Muscle of leg (tissue), 11 donors: Measurements from ENCODE around the gene STK24. TPM values are rescaled to one million over a fixed set of nuclear protein-coding genes. Genes with fewer than 3 reads are reported as not detected.

Experiments used
- DNase-seq: peaks from one replicate; pipeline ENCODE4 v3.0.0; 2013
- H3K27ac ChIP-seq: one replicate; pipeline ENCODE4 v1.5.1; 2013; ENCODE audit warnings: mild to moderate bottlenecking, low read length, control low read depth
- H3K27me3 ChIP-seq: one replicate; pipeline ENCODE4 v1.6.1; 2013; ENCODE audit warnings: low read length; ENCODE audit not compliant: control insufficient read depth, insufficient read depth
- H3K36me3 ChIP-seq: one replicate; pipeline ENCODE4 v1.6.1; 2013; ENCODE audit warnings: low read length; ENCODE audit not compliant: control insufficient read depth, insufficient read depth
- H3K4me1 ChIP-seq: one replicate; pipeline ENCODE4 v1.6.1; 2013; ENCODE audit warnings: low read length; ENCODE audit not compliant: control insufficient read depth, insufficient read depth
- H3K4me3 ChIP-seq: one replicate; pipeline ENCODE4 v1.5.1; 2013; ENCODE audit warnings: low read length, control low read depth
- H3K9me3 ChIP-seq: replicated peaks from 2 replicates; pipeline ENCODE4 v1.6.1; 2013; ENCODE audit warnings: low read depth, low read length; ENCODE audit not compliant: control insufficient read depth
- WGBS: methylation state at CpG from one replicate; pipeline ENCODE4 v1.1.5; 2013; ENCODE audit warnings: missing lambda C conversion rate; ENCODE audit not compliant: insufficient coverage; 5-methylcytosine and 5-hydroxymethylcytosine counted together
- polyA plus RNA-seq, 8 donors: library from polyadenylated mRNA; unstranded; fragments of 120-200 nt; gene quantifications; one replicate each; pipeline versions ENCODE4 v1.2.1 to v1.2.3, GENCODE V29; 2013; ENCODE audit warnings: inconsistent platforms in 1 of 8, low replicate concordance in 1 of 8; ENCODE audit not compliant: insufficient read length in 8 of 8, insufficient read depth in 1 of 8
- total RNA-seq: library from RNA; stranded (reverse); fragments of 120-200 nt; gene quantifications from one replicate; pipeline ENCODE4 v1.2.4, GENCODE V29; 2013

The STK24 gene
- total and polyA plus RNA-seq, 9 donors = 36.2 to 61.8 (median 44.1) TPM

GRCh38 chr13:98429531-98429930 lies 147.4 kb downstream of the STK24 start:
- Histone ChIP-seq H3K27ac (no peak overlapping the region), H3K27me3 (no peaks in the 10 kb centered on the region), H3K4me1 (peaks cover 9% of the 10 kb centered on the region), H3K4me3 (no peak overlapping the region), H3K9me3 (no peaks in the 10 kb centered on the region), H3K36me3 (peaks cover 33% of the 10 kb centered on the region)
- DNase-seq = no peak
- 89% methylated on average over 3 of the region's 7 CpGs for WGBS

DNA sequence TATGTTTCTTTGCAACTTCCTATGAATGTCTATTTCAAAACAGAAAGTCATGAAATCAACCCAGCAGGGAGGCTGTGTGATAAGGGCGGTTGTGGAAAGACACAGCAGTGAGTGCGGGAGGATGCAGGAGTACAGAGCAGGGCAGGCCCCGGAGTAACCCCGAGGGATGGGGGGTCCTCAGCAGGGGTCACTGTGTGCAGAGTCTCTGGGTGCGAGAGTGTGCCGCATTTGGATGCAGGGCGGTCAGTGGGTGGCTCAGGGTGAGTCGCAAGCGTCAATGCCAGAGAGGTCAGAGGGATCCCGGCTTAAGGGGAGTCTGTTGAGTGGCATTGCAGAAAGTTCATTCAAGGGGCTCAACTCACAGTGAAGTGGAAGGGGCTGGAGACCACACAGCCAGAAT lies 147.8 kb downstream of the STK24 start:
- DNase-seq = no peak
- Histone ChIP-seq H3K4me3 (no peak overlapping the region), H3K27ac (no peak overlapping the region), H3K36me3 (peaks cover 33% of the 10 kb centered on the region), H3K4me1 (peaks cover 9% of the 10 kb centered on the region), H3K27me3 (no peaks in the 10 kb centered on the region), H3K9me3 (no peaks in the 10 kb centered on the region)
- WGBS = 80% methylated on average over 10 of the region's 10 CpGs

DNA sequence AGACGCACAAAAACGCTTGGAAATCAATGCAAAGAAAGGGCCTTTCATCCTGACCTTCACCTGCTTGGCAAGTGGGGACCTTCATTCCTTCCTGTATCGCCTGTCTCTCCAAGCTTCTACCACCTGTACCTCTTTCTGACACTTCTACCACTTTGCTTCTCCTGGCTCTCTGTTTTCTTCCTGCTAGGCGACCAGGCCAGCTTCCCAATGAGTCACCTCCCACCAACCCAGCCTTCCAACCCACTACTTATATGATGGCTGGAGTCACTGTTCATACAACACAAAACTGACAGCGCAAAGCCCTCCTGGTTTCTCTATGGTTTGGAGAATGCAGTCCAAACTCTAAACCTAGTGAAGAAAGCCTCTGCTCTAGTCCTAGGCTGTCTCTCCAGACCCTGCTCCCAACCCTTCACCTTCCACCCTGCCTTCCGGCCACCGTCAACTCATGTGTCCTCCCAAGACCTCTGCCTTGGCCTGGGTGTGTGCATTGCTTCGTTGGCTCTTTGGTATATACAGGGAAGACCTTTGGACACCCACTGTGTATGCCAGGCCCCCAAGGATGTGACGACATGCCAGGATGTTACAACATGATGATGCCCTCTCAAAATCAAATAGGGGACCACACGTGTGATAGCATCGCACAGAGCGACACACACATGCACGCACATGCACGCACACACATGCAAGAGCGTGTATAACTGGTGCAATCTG lies 148.5 kb downstream of the STK24 start:
- WGBS = 96% methylated on average over 10 of the region's 15 CpGs
- Histone ChIP-seq H3K36me3 (peaks cover 33% of the 10 kb centered on the region), H3K27me3 (no peaks in the 10 kb centered on the region), H3K9me3 (no peaks in the 10 kb centered on the region), H3K4me1 (peaks cover 9% of the 10 kb centered on the region), H3K27ac (no peak overlapping the region), H3K4me3 (no peak overlapping the region)
- no peak for DNase-seq

DNA sequence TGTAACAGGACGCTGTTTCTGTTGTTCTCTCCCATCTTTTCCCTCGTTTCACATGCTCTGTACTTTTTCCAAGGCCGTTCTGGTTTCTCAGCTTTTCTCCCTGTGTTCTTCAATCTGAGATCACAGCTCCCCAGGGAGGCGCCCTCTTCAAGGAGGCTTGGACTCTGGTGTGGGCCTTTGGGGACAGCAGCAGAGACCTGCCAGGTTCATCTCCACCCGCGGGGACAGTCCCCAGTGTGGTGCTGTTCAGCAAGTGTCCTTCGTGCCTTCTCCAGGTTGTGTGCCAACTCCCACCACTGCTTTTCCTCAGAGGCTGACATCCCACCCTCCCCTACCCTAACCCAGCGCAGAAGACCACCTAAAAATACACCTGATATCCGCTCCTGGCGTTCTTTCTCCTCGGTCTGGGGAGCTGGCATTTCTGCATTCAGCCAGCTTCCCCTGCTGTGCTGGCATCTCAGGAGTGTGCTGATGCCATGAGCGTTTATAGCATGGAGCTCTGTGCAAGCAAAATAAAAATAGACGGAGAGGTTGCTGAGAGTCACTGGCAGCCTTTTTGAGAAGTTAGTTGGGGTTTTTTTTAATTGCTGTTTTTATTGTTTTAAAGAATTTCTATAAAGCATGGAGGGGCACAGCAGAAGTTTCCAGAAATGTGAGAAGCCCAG lies 149.4 kb downstream of the STK24 start:
- H3K9me3 ChIP-seq = no peaks in the 10 kb centered on the region
- no peak overlapping the region for H3K4me3 ChIP-seq
- H3K4me1 ChIP-seq = peaks cover 9% of the 10 kb centered on the region
- H3K27me3 ChIP-seq = no peaks in the 10 kb centered on the region
- 71% methylated on average over 11 of the region's 13 CpGs for WGBS
- peak overlapping the region; percentile 7 for H3K27ac ChIP-seq
- no peak for DNase-seq
- H3K36me3 ChIP-seq = peaks cover 30% of the 10 kb centered on the region

DNA sequence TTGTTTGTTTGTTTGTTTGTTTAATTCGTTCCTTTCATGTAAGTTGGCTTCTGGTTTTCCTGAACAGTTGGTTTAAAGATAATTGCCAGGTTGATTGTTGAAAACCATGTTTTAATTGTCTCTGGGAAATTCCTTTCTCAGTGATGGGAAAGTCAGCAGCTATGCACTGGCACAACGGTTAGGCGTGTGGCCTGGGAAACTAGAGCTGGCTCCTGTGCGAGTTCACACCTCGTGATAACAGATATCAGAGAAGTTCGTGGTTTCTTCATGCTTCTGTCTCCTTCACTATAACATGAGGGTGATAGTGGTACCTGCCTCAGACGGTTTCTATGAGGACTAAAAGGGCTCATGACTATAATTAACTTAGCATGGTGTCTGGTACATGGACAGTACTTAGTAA lies 153.5 kb downstream of the STK24 start:
- DNase-seq = no peak
- Histone ChIP-seq H3K9me3 (no peaks in the 10 kb centered on the region), H3K27me3 (no peaks in the 10 kb centered on the region), H3K27ac (no peak overlapping the region), H3K36me3 (peaks cover 21% of the 10 kb centered on the region), H3K4me1 (peaks cover 6% of the 10 kb centered on the region), H3K4me3 (no peak overlapping the region)
- WGBS = 90% methylated on average over 4 of the region's 7 CpGs

DNA sequence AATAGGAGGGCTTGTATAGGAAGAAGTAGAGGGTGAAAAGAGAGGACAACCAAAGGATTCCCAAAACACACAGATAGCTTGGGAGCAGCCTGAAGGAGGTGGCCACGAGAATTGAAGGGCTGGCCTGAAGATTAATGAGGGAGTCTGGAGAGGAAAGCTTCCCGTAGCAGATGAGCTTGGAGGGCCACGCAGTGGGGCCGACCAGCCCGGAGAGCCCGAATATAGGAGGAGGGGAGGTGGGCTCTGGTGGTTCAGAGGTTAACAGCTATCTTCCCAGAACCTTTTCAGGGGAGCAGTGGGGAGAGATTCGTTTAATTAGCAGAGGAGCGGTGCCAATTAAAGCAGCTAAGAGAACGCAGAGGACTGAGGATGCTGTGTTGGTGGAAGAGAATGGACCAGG lies 154.9 kb downstream of the STK24 start:
- H3K27me3 ChIP-seq = no peaks in the 10 kb centered on the region
- H3K9me3 ChIP-seq = no peaks in the 10 kb centered on the region
- peaks cover 18% of the 10 kb centered on the region for H3K36me3 ChIP-seq
- no peak for DNase-seq
- H3K4me1 ChIP-seq = no peaks in the 10 kb centered on the region
- 93% methylated on average over 9 of the region's 9 CpGs for WGBS
- no peak overlapping the region for H3K27ac ChIP-seq
- H3K4me3 ChIP-seq = no peak overlapping the region

GRCh38 chr13:98420554-98421175 lies 156.2 kb downstream of the STK24 start:
- Histone ChIP-seq H3K4me3 (no peak overlapping the region), H3K9me3 (no peaks in the 10 kb centered on the region), H3K27ac (no peak overlapping the region), H3K27me3 (no peaks in the 10 kb centered on the region), H3K4me1 (no peaks in the 10 kb centered on the region), H3K36me3 (peaks cover 16% of the 10 kb centered on the region)
- 75% methylated on average over 2 of the region's 6 CpGs for WGBS
- no peak for DNase-seq

GRCh38 chr13:98419786-98420553 lies 156.9 kb downstream of the STK24 start:
- Histone ChIP-seq H3K36me3 (peaks cover 23% of the 10 kb centered on the region), H3K4me3 (no peak overlapping the region), H3K9me3 (no peaks in the 10 kb centered on the region), H3K27ac (no peak overlapping the region), H3K27me3 (no peaks in the 10 kb centered on the region), H3K4me1 (no peaks in the 10 kb centered on the region)
- WGBS = 91% methylated on average over 11 of the region's 14 CpGs
- DNase-seq = no peak

DNA sequence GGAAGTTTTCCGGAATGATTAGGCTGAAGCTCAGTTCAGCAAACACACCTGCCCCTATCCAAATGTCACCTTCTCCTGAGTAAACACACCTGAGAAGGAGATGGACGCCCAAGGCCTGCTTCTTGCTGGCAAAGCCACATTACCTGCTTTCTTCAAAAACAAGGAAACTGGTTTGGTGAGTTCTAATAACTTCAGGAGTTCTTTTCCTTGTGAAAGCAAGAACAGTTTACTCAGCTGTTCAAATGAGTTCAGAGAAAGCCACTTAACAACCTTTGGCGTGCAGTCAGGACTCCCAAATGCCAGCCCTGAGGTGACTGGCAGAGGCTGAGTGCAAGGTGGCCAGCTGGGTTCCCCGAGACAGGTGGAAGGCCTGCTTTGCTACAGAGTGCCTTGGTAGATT lies 160.5 kb downstream of the STK24 start:
- Histone ChIP-seq H3K27ac (no peak overlapping the region), H3K4me1 (no peaks in the 10 kb centered on the region), H3K9me3 (no peaks in the 10 kb centered on the region), H3K4me3 (no peak overlapping the region), H3K27me3 (no peaks in the 10 kb centered on the region), H3K36me3 (peaks cover 44% of the 10 kb centered on the region)
- DNase-seq = no peak
- 97% methylated on average over 2 of the region's 4 CpGs for WGBS
